Ovary (tissue), 3 donors: Measurements from ENCODE around the gene SLAMF7.

Experiments
- EP300 ChIP-seq: sonication (generic); formaldehyde crosslinking; IDR thresholded peaks from one replicate; pipeline ENCODE4 v1.6.1; 2017; ENCODE audit warnings: antibody characterized with exemption
- POLR2A ChIP-seq: fragments of 450-650 bp; IDR thresholded peaks from one replicate; pipeline ENCODE4 v1.6.1; 2017; ENCODE audit warnings: antibody characterized with exemption, mild to moderate bottlenecking, moderate library complexity
- TF ChIP-seq, protein P1 (sequence below), 3 donors: fragments of 450-650 bp in 2 of 3; fragments of 200-600 bp in 1 of 3; IDR thresholded peaks; one replicate each; pipeline versions ENCODE4 v1.5.1 to v1.8.0; 2016 to 2022; ENCODE audit warnings: antibody characterized with exemption in 3 of 3, mild to moderate bottlenecking in 1 of 3
- donor health status: DM: no; HTN: no; CAD: no.

DNA sequence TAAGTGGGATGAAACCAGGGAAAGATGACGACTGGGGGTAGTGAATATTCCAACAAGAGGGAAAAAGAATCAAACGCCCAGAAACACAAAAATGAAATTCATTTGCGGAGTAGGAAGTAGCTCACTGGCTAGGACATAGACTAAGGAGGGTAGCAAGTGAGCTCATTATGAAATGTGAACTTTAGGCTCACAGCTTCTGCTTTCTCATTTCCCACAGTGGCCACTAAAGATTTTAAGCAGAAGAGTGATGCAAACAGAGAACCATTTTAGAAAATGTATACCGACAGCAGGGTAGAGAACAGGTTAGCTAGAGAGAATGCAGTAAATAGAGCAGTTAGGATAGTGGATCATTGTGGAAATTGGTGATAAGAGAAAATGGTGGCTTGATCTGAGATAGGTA lies 30.9 kb upstream of the SLAMF7 start:
- TF ChIP-seq, protein P1, sequence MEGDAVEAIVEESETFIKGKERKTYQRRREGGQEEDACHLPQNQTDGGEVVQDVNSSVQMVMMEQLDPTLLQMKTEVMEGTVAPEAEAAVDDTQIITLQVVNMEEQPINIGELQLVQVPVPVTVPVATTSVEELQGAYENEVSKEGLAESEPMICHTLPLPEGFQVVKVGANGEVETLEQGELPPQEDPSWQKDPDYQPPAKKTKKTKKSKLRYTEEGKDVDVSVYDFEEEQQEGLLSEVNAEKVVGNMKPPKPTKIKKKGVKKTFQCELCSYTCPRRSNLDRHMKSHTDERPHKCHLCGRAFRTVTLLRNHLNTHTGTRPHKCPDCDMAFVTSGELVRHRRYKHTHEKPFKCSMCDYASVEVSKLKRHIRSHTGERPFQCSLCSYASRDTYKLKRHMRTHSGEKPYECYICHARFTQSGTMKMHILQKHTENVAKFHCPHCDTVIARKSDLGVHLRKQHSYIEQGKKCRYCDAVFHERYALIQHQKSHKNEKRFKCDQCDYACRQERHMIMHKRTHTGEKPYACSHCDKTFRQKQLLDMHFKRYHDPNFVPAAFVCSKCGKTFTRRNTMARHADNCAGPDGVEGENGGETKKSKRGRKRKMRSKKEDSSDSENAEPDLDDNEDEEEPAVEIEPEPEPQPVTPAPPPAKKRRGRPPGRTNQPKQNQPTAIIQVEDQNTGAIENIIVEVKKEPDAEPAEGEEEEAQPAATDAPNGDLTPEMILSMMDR (IDR thresholded peaks at IDR 0.05) = no peak
- TF ChIP-seq POLR2A (no peak), EP300 (no peak)
